SU-DHL-6 (cell line): ENCODE data around the gene FAM107B.

Experiments used
- CTCF ChIP-seq: fragments of 200-600 bp; sonication (generic); IDR thresholded peaks from one replicate; pipeline ENCODE4 v1.5.1; 2017; ENCODE audit warnings: antibody characterized with exemption, mild to moderate bottlenecking, low read length, moderate library complexity; ENCODE audit not compliant: insufficient read depth, poor library complexity, severe bottlenecking
- EZH2phosphoT487 ChIP-seq: fragments of 200-600 bp; sonication (generic), shearing (Covaris generic); conservative IDR thresholded peaks from 2 replicates; pipeline ENCODE4 v1.6.1; 2018; ENCODE audit warnings: mild to moderate bottlenecking, antibody characterized with exemption, low read length, moderate library complexity, mixed read lengths

GRCh38 chr10:14543046-14543903 is 231.4 kb downstream of the FAM107B start:
- TF ChIP-seq CTCF: no peak
- no peak for TF ChIP-seq EZH2phosphoT487
